IMR-90 (cell line): ENCODE results near the gene CPNE4. TPM values are rescaled to one million over a fixed set of nuclear protein-coding genes. Genes with fewer than 3 reads are reported as not detected.

ENCODE experiments used
- ATAC-seq: fragments of 200-7000 bp; cut with Tn5 transposase; 2 replicates; pipeline ENCODE4 v1.9.1; 2020; ENCODE audit warnings: low read depth, mild to moderate bottlenecking, moderate library complexity
- BruUV-seq: library from RNA; stranded (reverse); fragments of 400-500 nt; replicated peaks from 2 replicates; lab custom pipeline; 2021; lab: Mats Ljungman, UMichigan
- CTCF ChIA-PET: fragments of 300-600 bp; formaldehyde crosslinking; extraction: SDS; loops from one replicate; lab custom pipeline; 2021; ENCODE audit warnings: antibody characterized with exemption; lab: Yijun Ruan, JAX
- POLR2A ChIA-PET: fragments of 300-600 bp; sonication (Branson Sonifier 250); formaldehyde crosslinking; loops from one replicate; lab custom pipeline; 2022; ENCODE audit warnings: antibody characterized with exemption; ENCODE audit not compliant: unreplicated experiment; lab: Charles Lee
- DNase-seq: peaks from one replicate; pipeline ENCODE4 v3.0.0; 2013
- H2AFZ ChIP-seq: replicated peaks from 2 replicates; pipeline ENCODE3; 2013; ENCODE audit warnings: low read length, mild to moderate bottlenecking; ENCODE audit not compliant: poor library complexity
- H2AK5ac ChIP-seq: 2 replicates; pipeline ENCODE4 v1.6.1; 2013; ENCODE audit warnings: low read depth, low read length, inconsistent platforms
- H2AK9ac ChIP-seq: replicated peaks from 2 replicates; pipeline ENCODE3; 2013; ENCODE audit warnings: mild to moderate bottlenecking, low read depth, low read length, moderate library complexity; ENCODE audit not compliant: poor library complexity
- H2BK120ac ChIP-seq: 2 replicates; pipeline ENCODE4 v1.6.1; 2013; ENCODE audit warnings: low read depth, low read length, inconsistent platforms
- H2BK15ac ChIP-seq: 3 replicates; pipeline ENCODE4 v1.6.1; 2013; ENCODE audit warnings: low read depth, low read length, inconsistent platforms
- H2BK20ac ChIP-seq: 2 replicates; pipeline ENCODE4 v1.6.1; 2013; ENCODE audit warnings: low read depth, mild to moderate bottlenecking, inconsistent platforms, low read length, moderate library complexity
- H2BK5ac ChIP-seq: 2 replicates; pipeline ENCODE4 v1.6.1; 2013; ENCODE audit warnings: mild to moderate bottlenecking, low read depth, low read length, inconsistent platforms; ENCODE audit not compliant: poor library complexity, severe bottlenecking
- H3K14ac ChIP-seq: replicated peaks from 2 replicates; pipeline ENCODE4 v1.6.1; 2013; ENCODE audit warnings: low read depth, low read length, inconsistent platforms
- H3K18ac ChIP-seq: 2 replicates; pipeline ENCODE4 v1.6.1; 2013; ENCODE audit warnings: low read depth, low read length, control low read depth
- H3K23ac ChIP-seq: 2 replicates; pipeline ENCODE4 v1.6.1; 2013; ENCODE audit warnings: low read depth, low read length, inconsistent platforms
- H3K27ac ChIP-seq: 2 replicates; pipeline ENCODE4 v1.5.1; 2013; ENCODE audit warnings: mild to moderate bottlenecking, control low read depth, low read length; ENCODE audit not compliant: insufficient read depth
- H3K27me3 ChIP-seq: 2 replicates; pipeline ENCODE4 v1.6.1; 2013; ENCODE audit warnings: low read length; ENCODE audit not compliant: control insufficient read depth, insufficient read depth
- H3K36me3 ChIP-seq: 2 replicates; pipeline ENCODE4 v1.6.1; 2013; ENCODE audit warnings: low read length, mixed read lengths; ENCODE audit not compliant: control insufficient read depth, insufficient read depth
- H3K4ac ChIP-seq: 2 replicates; pipeline ENCODE4 v1.6.1; 2013; ENCODE audit warnings: low read depth, low read length, inconsistent platforms
- H3K4me1 ChIP-seq: 2 replicates; pipeline ENCODE4 v1.6.1; 2013; ENCODE audit warnings: low read length, mixed read lengths; ENCODE audit not compliant: control insufficient read depth, insufficient read depth
- H3K4me2 ChIP-seq: 2 replicates; pipeline ENCODE4 v1.6.1; 2013; ENCODE audit warnings: low read depth, mild to moderate bottlenecking, control low read depth, low read length, moderate library complexity
- H3K4me3 ChIP-seq: 2 replicates; pipeline ENCODE4 v1.5.1; 2013; ENCODE audit warnings: low read depth, mild to moderate bottlenecking, control low read depth, low read length, moderate library complexity; ENCODE audit not compliant: insufficient read depth
- H3K56ac ChIP-seq: 2 replicates; pipeline ENCODE4 v1.6.1; 2013; ENCODE audit warnings: low read length, inconsistent platforms; ENCODE audit not compliant: insufficient read depth; ENCODE audit errors: extremely low read depth
- H3K79me1 ChIP-seq, 2 experiments: 2 replicates each; pipeline ENCODE4 v1.6.1; 2013; ENCODE audit warnings: low read length in 2 of 2, inconsistent platforms in 1 of 2, low read depth in 1 of 2
- H3K9ac ChIP-seq: 2 replicates; pipeline ENCODE4 v1.6.1; 2013; ENCODE audit warnings: low read depth, low read length, control low read depth
- H3K9me1 ChIP-seq: 2 replicates; pipeline ENCODE4 v1.6.1; 2013; ENCODE audit warnings: low read length, inconsistent platforms; ENCODE audit not compliant: insufficient read depth
- H3K9me3 ChIP-seq: 2 replicates; pipeline ENCODE4 v1.6.1; 2013; ENCODE audit warnings: low read length; ENCODE audit not compliant: control insufficient read depth, insufficient read depth
- H4K20me1 ChIP-seq: 2 replicates; pipeline ENCODE4 v1.6.1; 2013; ENCODE audit warnings: low read length, inconsistent platforms; ENCODE audit not compliant: insufficient read depth
- H4K5ac ChIP-seq: 2 replicates; pipeline ENCODE4 v1.6.1; 2013; ENCODE audit warnings: mild to moderate bottlenecking, low read depth, low read length, control low read depth
- H4K8ac ChIP-seq, 2 experiments: 2 replicates each; pipeline ENCODE4 v1.6.1; 2013; ENCODE audit warnings: low read depth in 2 of 2, low read length in 2 of 2, control low read depth in 1 of 2, inconsistent platforms in 1 of 2
- H4K91ac ChIP-seq: 2 replicates; pipeline ENCODE4 v1.6.1; 2013; ENCODE audit warnings: low read depth, low read length, inconsistent platforms; ENCODE audit not compliant: insufficient read depth
- BHLHE40 ChIP-seq: fragments of 150-350 bp; IDR thresholded peaks from 2 replicates; pipeline ENCODE4 v1.6.1; 2016; ENCODE audit warnings: mild to moderate bottlenecking, low read depth, low read length
- CEBPB ChIP-seq: IDR thresholded peaks from 2 replicates; pipeline ENCODE4 v1.6.1; 2012; ENCODE audit warnings: low read depth, low read length, improper control_type of control experiment
- CHD1 ChIP-seq: IDR thresholded peaks from 2 replicates; pipeline ENCODE4 v1.6.1; 2012; ENCODE audit warnings: low read depth, low read length, improper control_type of control experiment
- FOS ChIP-seq: fragments of 150-350 bp; IDR thresholded peaks from 2 replicates; pipeline ENCODE4 v1.6.1; 2016; ENCODE audit warnings: low read depth, low read length
- MAFK ChIP-seq: IDR thresholded peaks from 2 replicates; pipeline ENCODE4 v1.6.1; 2012; ENCODE audit warnings: low read depth, low read length, improper control_type of control experiment
- MAZ ChIP-seq: IDR thresholded peaks from 2 replicates; pipeline ENCODE4 v1.6.1; 2012; ENCODE audit warnings: low read depth, mild to moderate bottlenecking, low read length, improper control_type of control experiment, moderate library complexity, borderline replicate concordance
- MXI1 ChIP-seq: IDR thresholded peaks from 2 replicates; pipeline ENCODE4 v1.6.1; 2012; ENCODE audit warnings: low read depth, mild to moderate bottlenecking, low read length, moderate library complexity, borderline replicate concordance
- NFE2L2 ChIP-seq: fragments of 150-350 bp; IDR thresholded peaks from 2 replicates; pipeline ENCODE4 v1.6.1; 2016; ENCODE audit warnings: low read depth, mild to moderate bottlenecking, low read length
- POLR2A ChIP-seq: IDR thresholded peaks from 2 replicates; pipeline ENCODE4 v1.6.1; 2012; ENCODE audit warnings: mild to moderate bottlenecking, low read depth, low read length
- RAD21 ChIP-seq: IDR thresholded peaks from 2 replicates; pipeline ENCODE4 v1.6.1; 2012; ENCODE audit warnings: low read length, improper control_type of control experiment
- RCOR1 ChIP-seq: IDR thresholded peaks from 2 replicates; pipeline ENCODE4 v1.6.1; 2012; ENCODE audit warnings: mild to moderate bottlenecking, low read length, improper control_type of control experiment; ENCODE audit not compliant: insufficient replicate concordance
- RFX5 ChIP-seq: IDR thresholded peaks from 2 replicates; pipeline ENCODE4 v1.8.0; 2012; ENCODE audit warnings: low read depth, mild to moderate bottlenecking, low read length, moderate library complexity
- SMC3 ChIP-seq: fragments of 150-350 bp; IDR thresholded peaks from 2 replicates; pipeline ENCODE4 v1.6.1; 2016; ENCODE audit warnings: low read depth, mild to moderate bottlenecking, antibody characterized with exemption, low read length, moderate library complexity
- WGBS, 2 experiments: methylation state at CpG; one replicate each; pipeline versions ENCODE4 v1.1.5 to v1.1.7; 2013; ENCODE audit warnings: missing lambda C conversion rate in 2 of 2; ENCODE audit not compliant: insufficient read length in 1 of 2; ENCODE audit errors: extremely low coverage in 2 of 2; 5-methylcytosine and 5-hydroxymethylcytosine counted together
- dilution Hi-C: fragments of 300-500 bp; cut with HindIII; formaldehyde crosslinking; loops from one replicate; pipeline ENCODE4 v1.14.3; 2018; ENCODE audit warnings: low sequenced_read_pairs; ENCODE audit not compliant: unreplicated experiment
- in situ Hi-C: fragments of 300-500 bp; cut with MboI; formaldehyde crosslinking; loops from 3 replicates; pipeline ENCODE4 v1.14.3; 2019; ENCODE audit warnings: low sequenced_read_pairs, inconsistent platforms, mixed read lengths
- intact Hi-C: fragments of 100-400 bp; cut with micrococcal nuclease; formaldehyde crosslinking; loops from 2 replicates; pipeline ENCODE4 v1.10.0; 2022
- polyA plus RNA-seq, 3 experiments: library from polyadenylated mRNA; depleted of rRNA; stranded (reverse); fragments of >200 nt; gene quantifications; 2 replicates each; pipeline ENCODE4 v1.2.3, GENCODE V29; 2012; ENCODE audit warnings: low replicate concordance in 1 of 3
- total RNA-seq: library from RNA; depleted of rRNA; stranded (reverse); fragments of >200 nt; gene quantifications from 2 replicates; pipeline ENCODE4 v1.2.3, GENCODE V29; 2012
- TF ChIP-seq, protein P1 (sequence below): fragments of 150-350 bp; IDR thresholded peaks from 2 replicates; pipeline ENCODE4 v1.6.1; 2016; ENCODE audit warnings: low read depth, mild to moderate bottlenecking, low read length, moderate library complexity, borderline replicate concordance
- TF ChIP-seq, protein P2 (sequence below): conservative IDR thresholded peaks from 2 replicates; pipeline ENCODE4 v1.5.1; 2012; ENCODE audit warnings: mild to moderate bottlenecking, low read depth, low read length, improper control_type of control experiment
- TF ChIP-seq, protein P3 (sequence below): fragments of 150-350 bp; IDR thresholded peaks from 2 replicates; pipeline ENCODE4 v1.6.1; 2017; ENCODE audit warnings: mild to moderate bottlenecking, antibody characterized with exemption, low read length, low read depth

CPNE4 gene
- total and polyA plus RNA-seq, 2 of the 4 experiments (the other 2 are of a cell fraction), result not detected

DNA sequence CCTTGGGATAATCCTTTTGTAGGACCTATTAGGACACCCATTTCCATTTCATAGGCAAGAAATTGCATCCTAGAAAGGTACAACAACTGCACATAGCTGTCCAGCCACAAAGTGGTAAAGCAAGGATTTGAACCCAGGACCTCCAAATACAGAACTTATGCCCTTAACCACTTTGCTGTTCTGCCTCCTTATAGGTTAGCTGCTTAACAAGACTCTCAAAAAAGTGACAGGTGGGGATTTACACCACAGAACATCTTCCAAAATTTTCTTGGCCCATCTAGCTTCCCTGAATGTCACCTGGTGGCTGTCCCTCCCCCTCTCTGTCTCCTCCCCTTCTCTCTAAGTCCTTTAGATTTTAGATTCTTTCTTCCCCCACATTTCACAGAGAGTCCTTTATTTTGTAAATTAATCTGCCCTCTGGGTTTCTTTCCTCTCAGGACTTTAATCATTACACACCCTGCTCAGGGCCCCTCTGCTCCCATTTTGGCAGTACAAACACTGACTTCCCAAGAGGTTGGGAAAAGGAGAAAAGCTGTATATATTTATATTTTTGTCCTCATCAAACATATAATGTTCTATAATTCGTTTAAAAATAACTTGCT lies 120.6 kb downstream of the CPNE4 start:
- ChIA-PET POLR2A (no interaction called here), CTCF (no interaction called here)
- no peak for TF ChIP-seq MAZ
- TF ChIP-seq BHLHE40, result no peak
- no peak for TF ChIP-seq FOS
- no peak for TF ChIP-seq NFE2L2
- no peak for TF ChIP-seq MXI1
- TF ChIP-seq, protein P1, sequence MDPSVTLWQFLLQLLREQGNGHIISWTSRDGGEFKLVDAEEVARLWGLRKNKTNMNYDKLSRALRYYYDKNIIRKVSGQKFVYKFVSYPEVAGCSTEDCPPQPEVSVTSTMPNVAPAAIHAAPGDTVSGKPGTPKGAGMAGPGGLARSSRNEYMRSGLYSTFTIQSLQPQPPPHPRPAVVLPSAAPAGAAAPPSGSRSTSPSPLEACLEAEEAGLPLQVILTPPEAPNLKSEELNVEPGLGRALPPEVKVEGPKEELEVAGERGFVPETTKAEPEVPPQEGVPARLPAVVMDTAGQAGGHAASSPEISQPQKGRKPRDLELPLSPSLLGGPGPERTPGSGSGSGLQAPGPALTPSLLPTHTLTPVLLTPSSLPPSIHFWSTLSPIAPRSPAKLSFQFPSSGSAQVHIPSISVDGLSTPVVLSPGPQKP, result no peak
- TF ChIP-seq, protein P2, sequence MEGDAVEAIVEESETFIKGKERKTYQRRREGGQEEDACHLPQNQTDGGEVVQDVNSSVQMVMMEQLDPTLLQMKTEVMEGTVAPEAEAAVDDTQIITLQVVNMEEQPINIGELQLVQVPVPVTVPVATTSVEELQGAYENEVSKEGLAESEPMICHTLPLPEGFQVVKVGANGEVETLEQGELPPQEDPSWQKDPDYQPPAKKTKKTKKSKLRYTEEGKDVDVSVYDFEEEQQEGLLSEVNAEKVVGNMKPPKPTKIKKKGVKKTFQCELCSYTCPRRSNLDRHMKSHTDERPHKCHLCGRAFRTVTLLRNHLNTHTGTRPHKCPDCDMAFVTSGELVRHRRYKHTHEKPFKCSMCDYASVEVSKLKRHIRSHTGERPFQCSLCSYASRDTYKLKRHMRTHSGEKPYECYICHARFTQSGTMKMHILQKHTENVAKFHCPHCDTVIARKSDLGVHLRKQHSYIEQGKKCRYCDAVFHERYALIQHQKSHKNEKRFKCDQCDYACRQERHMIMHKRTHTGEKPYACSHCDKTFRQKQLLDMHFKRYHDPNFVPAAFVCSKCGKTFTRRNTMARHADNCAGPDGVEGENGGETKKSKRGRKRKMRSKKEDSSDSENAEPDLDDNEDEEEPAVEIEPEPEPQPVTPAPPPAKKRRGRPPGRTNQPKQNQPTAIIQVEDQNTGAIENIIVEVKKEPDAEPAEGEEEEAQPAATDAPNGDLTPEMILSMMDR, result no peak
- no peak for TF ChIP-seq SMC3
- TF ChIP-seq RAD21, result no peak
- no peak for TF ChIP-seq POLR2A
- no peak for TF ChIP-seq MAFK
- TF ChIP-seq RCOR1, result no peak
- TF ChIP-seq RFX5, result no peak
- TF ChIP-seq CHD1, result no peak
- TF ChIP-seq, protein P3, sequence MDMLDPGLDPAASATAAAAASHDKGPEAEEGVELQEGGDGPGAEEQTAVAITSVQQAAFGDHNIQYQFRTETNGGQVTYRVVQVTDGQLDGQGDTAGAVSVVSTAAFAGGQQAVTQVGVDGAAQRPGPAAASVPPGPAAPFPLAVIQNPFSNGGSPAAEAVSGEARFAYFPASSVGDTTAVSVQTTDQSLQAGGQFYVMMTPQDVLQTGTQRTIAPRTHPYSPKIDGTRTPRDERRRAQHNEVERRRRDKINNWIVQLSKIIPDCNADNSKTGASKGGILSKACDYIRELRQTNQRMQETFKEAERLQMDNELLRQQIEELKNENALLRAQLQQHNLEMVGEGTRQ, result no peak
- TF ChIP-seq CEBPB, result no peak
- in situ Hi-C loops (no loop called here), dilution Hi-C loops (no loop called here), intact Hi-C loops (no loop called here)
- no peak overlapping the region for H2AFZ ChIP-seq
- H3K4me3 ChIP-seq, result no peak overlapping the region
- no peak overlapping the region for H2BK120ac ChIP-seq
- H2BK20ac ChIP-seq, result no peak overlapping the region
- no peak overlapping the region for H3K18ac ChIP-seq
- no peak for DNase-seq
- H3K4me1 ChIP-seq, result no peaks in the 10 kb centered on the region
- H3K23ac ChIP-seq, result no peak overlapping the region
- H4K5ac ChIP-seq, result no peak overlapping the region
- no peak overlapping the region for H3K4me2 ChIP-seq
- no peaks in the 10 kb centered on the region for H3K9me3 ChIP-seq
- no peak overlapping the region for H4K8ac ChIP-seq
- no peak overlapping the region for H3K4ac ChIP-seq
- H2AK9ac ChIP-seq, result no peak overlapping the region
- no peak for ATAC-seq
- no peaks in the 10 kb centered on the region for H3K79me1 ChIP-seq
- H2BK15ac ChIP-seq, result no peak overlapping the region
- WGBS, 2 experiments, result no CpG with 5 or more reads among the region's 1 CpG
- no peak overlapping the region for H2AK5ac ChIP-seq
- no peak overlapping the region for H4K91ac ChIP-seq
- H3K36me3 ChIP-seq, result no peaks in the 10 kb centered on the region
- H3K56ac ChIP-seq, result no peak overlapping the region
- H3K14ac ChIP-seq, result no peak overlapping the region
- H3K27ac ChIP-seq, result no peak overlapping the region
- no peaks in the 10 kb centered on the region for H3K27me3 ChIP-seq
- no peaks in the 10 kb centered on the region for H3K9me1 ChIP-seq
- H3K9ac ChIP-seq, result no peak overlapping the region
- H2BK5ac ChIP-seq, result no peak overlapping the region
- BruUV-seq, result no TSS peak
- no peaks in the 10 kb centered on the region for H4K20me1 ChIP-seq
